IMR-90 (cell line): ENCODE measurements around the gene ZNF620. TPM values are rescaled to one million over a fixed set of nuclear protein-coding genes. Genes with fewer than 3 reads are reported as not detected.
"Not testable (repeated sequence)": the region's sequence is repeated elsewhere in the genome, so short reads cannot be mapped to it uniquely, and the experiment has no call there.

Experiments used
- ATAC-seq: fragments of 200-7000 bp; cut with Tn5 transposase; 2 replicates; pipeline ENCODE4 v1.9.1; 2020; ENCODE audit warnings: low read depth, mild to moderate bottlenecking, moderate library complexity
- BruUV-seq: library from RNA; stranded (reverse); fragments of 400-500 nt; replicated peaks from 2 replicates; lab custom pipeline; 2021; lab: Mats Ljungman, UMichigan
- CTCF ChIA-PET: fragments of 300-600 bp; formaldehyde crosslinking; extraction: SDS; loops from one replicate; lab custom pipeline; 2021; ENCODE audit warnings: antibody characterized with exemption; lab: Yijun Ruan, JAX
- POLR2A ChIA-PET: fragments of 300-600 bp; sonication (Branson Sonifier 250); formaldehyde crosslinking; loops from one replicate; lab custom pipeline; 2022; ENCODE audit warnings: antibody characterized with exemption; ENCODE audit not compliant: unreplicated experiment; lab: Charles Lee
- DNase-seq: peaks from one replicate; pipeline ENCODE4 v3.0.0; 2013
- H2AFZ ChIP-seq: replicated peaks from 2 replicates; pipeline ENCODE3; 2013; ENCODE audit warnings: low read length, mild to moderate bottlenecking; ENCODE audit not compliant: poor library complexity
- H2AK5ac ChIP-seq: 2 replicates; pipeline ENCODE4 v1.6.1; 2013; ENCODE audit warnings: low read depth, low read length, inconsistent platforms
- H2AK9ac ChIP-seq: replicated peaks from 2 replicates; pipeline ENCODE3; 2013; ENCODE audit warnings: mild to moderate bottlenecking, low read depth, low read length, moderate library complexity; ENCODE audit not compliant: poor library complexity
- H2BK120ac ChIP-seq: 2 replicates; pipeline ENCODE4 v1.6.1; 2013; ENCODE audit warnings: low read depth, low read length, inconsistent platforms
- H2BK15ac ChIP-seq: 3 replicates; pipeline ENCODE4 v1.6.1; 2013; ENCODE audit warnings: low read depth, low read length, inconsistent platforms
- H2BK20ac ChIP-seq: 2 replicates; pipeline ENCODE4 v1.6.1; 2013; ENCODE audit warnings: low read depth, mild to moderate bottlenecking, inconsistent platforms, low read length, moderate library complexity
- H2BK5ac ChIP-seq: 2 replicates; pipeline ENCODE4 v1.6.1; 2013; ENCODE audit warnings: mild to moderate bottlenecking, low read depth, low read length, inconsistent platforms; ENCODE audit not compliant: poor library complexity, severe bottlenecking
- H3K14ac ChIP-seq: replicated peaks from 2 replicates; pipeline ENCODE4 v1.6.1; 2013; ENCODE audit warnings: low read depth, low read length, inconsistent platforms
- H3K18ac ChIP-seq: 2 replicates; pipeline ENCODE4 v1.6.1; 2013; ENCODE audit warnings: low read depth, low read length, control low read depth
- H3K23ac ChIP-seq: 2 replicates; pipeline ENCODE4 v1.6.1; 2013; ENCODE audit warnings: low read depth, low read length, inconsistent platforms
- H3K27ac ChIP-seq: 2 replicates; pipeline ENCODE4 v1.5.1; 2013; ENCODE audit warnings: mild to moderate bottlenecking, control low read depth, low read length; ENCODE audit not compliant: insufficient read depth
- H3K27me3 ChIP-seq: 2 replicates; pipeline ENCODE4 v1.6.1; 2013; ENCODE audit warnings: low read length; ENCODE audit not compliant: control insufficient read depth, insufficient read depth
- H3K36me3 ChIP-seq: 2 replicates; pipeline ENCODE4 v1.6.1; 2013; ENCODE audit warnings: low read length, mixed read lengths; ENCODE audit not compliant: control insufficient read depth, insufficient read depth
- H3K4ac ChIP-seq: 2 replicates; pipeline ENCODE4 v1.6.1; 2013; ENCODE audit warnings: low read depth, low read length, inconsistent platforms
- H3K4me1 ChIP-seq: 2 replicates; pipeline ENCODE4 v1.6.1; 2013; ENCODE audit warnings: low read length, mixed read lengths; ENCODE audit not compliant: control insufficient read depth, insufficient read depth
- H3K4me2 ChIP-seq: 2 replicates; pipeline ENCODE4 v1.6.1; 2013; ENCODE audit warnings: low read depth, mild to moderate bottlenecking, control low read depth, low read length, moderate library complexity
- H3K4me3 ChIP-seq: 2 replicates; pipeline ENCODE4 v1.5.1; 2013; ENCODE audit warnings: low read depth, mild to moderate bottlenecking, control low read depth, low read length, moderate library complexity; ENCODE audit not compliant: insufficient read depth
- H3K56ac ChIP-seq: 2 replicates; pipeline ENCODE4 v1.6.1; 2013; ENCODE audit warnings: low read length, inconsistent platforms; ENCODE audit not compliant: insufficient read depth; ENCODE audit errors: extremely low read depth
- H3K79me1 ChIP-seq, 2 experiments: 2 replicates each; pipeline ENCODE4 v1.6.1; 2013; ENCODE audit warnings: low read length in 2 of 2, inconsistent platforms in 1 of 2, low read depth in 1 of 2
- H3K9ac ChIP-seq: 2 replicates; pipeline ENCODE4 v1.6.1; 2013; ENCODE audit warnings: low read depth, low read length, control low read depth
- H3K9me1 ChIP-seq: 2 replicates; pipeline ENCODE4 v1.6.1; 2013; ENCODE audit warnings: low read length, inconsistent platforms; ENCODE audit not compliant: insufficient read depth
- H3K9me3 ChIP-seq: 2 replicates; pipeline ENCODE4 v1.6.1; 2013; ENCODE audit warnings: low read length; ENCODE audit not compliant: control insufficient read depth, insufficient read depth
- H4K20me1 ChIP-seq: 2 replicates; pipeline ENCODE4 v1.6.1; 2013; ENCODE audit warnings: low read length, inconsistent platforms; ENCODE audit not compliant: insufficient read depth
- H4K5ac ChIP-seq: 2 replicates; pipeline ENCODE4 v1.6.1; 2013; ENCODE audit warnings: mild to moderate bottlenecking, low read depth, low read length, control low read depth
- H4K8ac ChIP-seq, 2 experiments: 2 replicates each; pipeline ENCODE4 v1.6.1; 2013; ENCODE audit warnings: low read depth in 2 of 2, low read length in 2 of 2, control low read depth in 1 of 2, inconsistent platforms in 1 of 2
- H4K91ac ChIP-seq: 2 replicates; pipeline ENCODE4 v1.6.1; 2013; ENCODE audit warnings: low read depth, low read length, inconsistent platforms; ENCODE audit not compliant: insufficient read depth
- CEBPB ChIP-seq: IDR thresholded peaks from 2 replicates; pipeline ENCODE4 v1.6.1; 2012; ENCODE audit warnings: low read depth, low read length, improper control_type of control experiment
- WGBS, 2 experiments: methylation state at CpG; one replicate each; pipeline versions ENCODE4 v1.1.5 to v1.1.7; 2013; ENCODE audit warnings: missing lambda C conversion rate in 2 of 2; ENCODE audit not compliant: insufficient read length in 1 of 2; ENCODE audit errors: extremely low coverage in 2 of 2; 5-methylcytosine and 5-hydroxymethylcytosine counted together
- dilution Hi-C: fragments of 300-500 bp; cut with HindIII; formaldehyde crosslinking; loops from one replicate; pipeline ENCODE4 v1.14.3; 2018; ENCODE audit warnings: low sequenced_read_pairs; ENCODE audit not compliant: unreplicated experiment
- in situ Hi-C: fragments of 300-500 bp; cut with MboI; formaldehyde crosslinking; loops from 3 replicates; pipeline ENCODE4 v1.14.3; 2019; ENCODE audit warnings: low sequenced_read_pairs, inconsistent platforms, mixed read lengths
- intact Hi-C: fragments of 100-400 bp; cut with micrococcal nuclease; formaldehyde crosslinking; loops from 2 replicates; pipeline ENCODE4 v1.10.0; 2022
- polyA plus RNA-seq, 3 experiments: library from polyadenylated mRNA; depleted of rRNA; stranded (reverse); fragments of >200 nt; gene quantifications; 2 replicates each; pipeline ENCODE4 v1.2.3, GENCODE V29; 2012; ENCODE audit warnings: low replicate concordance in 1 of 3
- total RNA-seq: library from RNA; depleted of rRNA; stranded (reverse); fragments of >200 nt; gene quantifications from 2 replicates; pipeline ENCODE4 v1.2.3, GENCODE V29; 2012

ZNF620 gene
- total and polyA plus RNA-seq, 2 of the 4 experiments (the other 2 are of a cell fraction) = 0.48 to 0.72 TPM

GRCh38 chr3:40460481-40460880, 45.4 kb upstream of the ZNF620 start:
- H3K4me3 ChIP-seq, dilution Hi-C loops, CTCF ChIA-PET, DNase-seq, H3K14ac ChIP-seq, H3K9me1 ChIP-seq, H2BK20ac ChIP-seq, H3K9ac ChIP-seq, intact Hi-C loops, H2AFZ ChIP-seq, BruUV-seq, H3K27ac ChIP-seq, H2AK5ac ChIP-seq, H3K56ac ChIP-seq, H3K9me3 ChIP-seq, H4K5ac ChIP-seq, H3K4ac ChIP-seq, ATAC-seq, H3K27me3 ChIP-seq, H3K4me2 ChIP-seq, H2BK15ac ChIP-seq, H2AK9ac ChIP-seq, H2BK120ac ChIP-seq, H3K4me1 ChIP-seq, H3K18ac ChIP-seq, H2BK5ac ChIP-seq, H4K91ac ChIP-seq, in situ Hi-C loops, H3K23ac ChIP-seq, H4K8ac ChIP-seq: not testable (repeated sequence)
- TF ChIP-seq CEBPB = peak; percentile 48; the same call in 1 of the 2 replicates
- WGBS, 2 experiments = no CpG with 5 or more reads among the region's 6 CpGs
- peaks cover 24% of the 10 kb centered on the region for H4K20me1 ChIP-seq
- peaks cover 42% of the 10 kb centered on the region for H3K36me3 ChIP-seq
- POLR2A ChIA-PET = interaction anchor here (0.7 kb wide), 1 partner anchor 765 kb away, joined by 6 read pairs; no protein-coding TSS in a partner anchor
- H3K79me1 ChIP-seq = peaks cover 9 to 29% of the 10 kb centered on the region in 2 experiments
